NCI-H2107 (cell line): ENCODE results near the gene IFI35.
"Not testable (repeated sequence)": the region's sequence is repeated elsewhere in the genome, so short reads cannot be mapped to it uniquely, and the experiment has no call there.

Experiments
- DNase-seq: peaks from one replicate; lab custom pipeline; 2025; lab: John Stamatoyannopoulos, UW

The IFI35 gene

GRCh38 chr17:42997984-42998938 is 8.3 kb upstream of the IFI35 start, which contains the start of gene RPL27:
RPL27 (plus strand) TSS chr17:42998419; CDS start chr17:42998751, 332 bp downstream.
- DNase-seq: peak; percentile 97

GRCh38 chr17:42999003-42999525 is 7.5 kb upstream of the IFI35 start:
- no peak for DNase-seq

GRCh38 chr17:43000894-43001293 is 5.7 kb upstream of the IFI35 start:
- DNase-seq: not testable (repeated sequence)

- no peak for DNase-seq
These were observed 2.9 kb upstream of the IFI35 start for GRCh38 chr17:43003542-43004172.

- no peak for DNase-seq
These were observed 4.2 kb downstream of the IFI35 start for GRCh38 chr17:43010667-43011308.

GRCh38 chr17:43011728-43012472 is 5.3 kb downstream of the IFI35 start:
- no peak for DNase-seq

- DNase-seq: no peak
These were observed 6.7 kb downstream of the IFI35 start for GRCh38 chr17:43013296-43013695.

GRCh38 chr17:43014020-43014648 is 7.5 kb downstream of the IFI35 start:
- no peak for DNase-seq

GRCh38 chr17:43014649-43015542 is 8.3 kb downstream of the IFI35 start:
- DNase-seq: no peak

GRCh38 chr17:43015579-43015978 is 9.0 kb downstream of the IFI35 start:
- no peak for DNase-seq

- no peak for DNase-seq
These were observed 9.6 kb downstream of the IFI35 start for GRCh38 chr17:43016216-43016615.

- no peak for DNase-seq
These were observed 11.6 kb downstream of the IFI35 start for GRCh38 chr17:43018008-43018853.

- no peak for DNase-seq
These were observed 12.3 kb downstream of the IFI35 start for GRCh38 chr17:43018932-43019331.

GRCh38 chr17:43019418-43019817 is 12.8 kb downstream of the IFI35 start:
- DNase-seq: no peak

GRCh38 chr17:43020030-43020621 is 13.5 kb downstream of the IFI35 start:
- no peak for DNase-seq

GRCh38 chr17:43020789-43021740 is 14.5 kb downstream of the IFI35 start:
- DNase-seq: no peak

GRCh38 chr17:43021741-43022512 is 15.3 kb downstream of the IFI35 start, which contains the start of gene VAT1:
VAT1 (minus strand) TSS chr17:43022385; CDS start chr17:43022322, 63 bp downstream.
- DNase-seq: peak; percentile 21
